Left lung (tissue), 10 donors: ENCODE measurements around the gene PLPPR3. TPM values are rescaled to one million over a fixed set of nuclear protein-coding genes. Genes with fewer than 3 reads are reported as not detected.
"Not testable (repeated sequence)": the region's sequence is repeated elsewhere in the genome, so short reads cannot be mapped to it uniquely, and the experiment has no call there.

Source experiments
- ATAC-seq: fragments of 200-7000 bp; cut with Tn5 transposase; one replicate; pipeline ENCODE4 v1.9.1; 2020; ENCODE audit warnings: moderate library complexity
- DNase-seq, 4 donors: peaks; one replicate each; pipeline ENCODE4 v3.0.0-alpha.2; 2013 to 2020
- H3K27ac ChIP-seq, 2 donors: fragments of 200-600 bp; sonication (generic) in 1 of 2; one replicate each; pipeline versions ENCODE4 v1.5.0 to v1.8.0; 2020 to 2021
- H3K27me3 ChIP-seq, 2 donors: fragments of 200-600 bp; sonication (generic) in 1 of 2; one replicate each; pipeline versions ENCODE4 v1.5.0 to v1.8.0; 2020 to 2021
- H3K36me3 ChIP-seq, 2 donors: fragments of 200-600 bp; sonication (generic) in 1 of 2; one replicate each; pipeline versions ENCODE4 v1.5.0 to v1.8.0; 2020 to 2021
- H3K4me1 ChIP-seq, 2 donors: fragments of 200-600 bp; one replicate each; pipeline ENCODE4 v1.8.0; 2021
- H3K4me3 ChIP-seq, 2 donors: fragments of 200-600 bp; sonication (generic) in 1 of 2; one replicate each; pipeline versions ENCODE4 v1.5.0 to v1.8.0; 2020 to 2021; ENCODE audit warnings: mild to moderate bottlenecking in 1 of 2
- H3K9me3 ChIP-seq, 2 donors: fragments of 200-600 bp; sonication (generic) in 1 of 2; one replicate each; pipeline versions ENCODE4 v1.5.0 to v1.8.0; 2020 to 2021
- CTCF ChIP-seq, 2 donors: fragments of 200-600 bp; sonication (generic) in 1 of 2; IDR thresholded peaks; one replicate each; pipeline versions ENCODE4 v1.5.0 to v1.8.0; 2021; ENCODE audit warnings: antibody characterized with exemption in 2 of 2
- intact Hi-C, 2 donors: fragments of 100-400 bp; cut with DNase I; formaldehyde crosslinking; loops; one replicate each; pipeline versions ENCODE4 v1.11.2 to v1.14.2; 2022
- polyA plus RNA-seq, 6 donors: library from polyadenylated mRNA; unstranded; fragments of 120-200 nt; gene quantifications; one replicate each; pipeline ENCODE4 v1.2.1, GENCODE V29; 2013; ENCODE audit not compliant: insufficient read length in 6 of 6
- total RNA-seq, 2 donors: library from RNA; stranded (reverse); fragmentation: NEBNext Ultra II Directional; extraction: Animal tissue kit (Norgen Biotek cat#: 25700); gene quantifications; one replicate each; pipeline ENCODE4 v1.2.1, GENCODE V29; 2021
- donor health status: DM: no; HTN: yes; CAD: no.
- donor health status: DM: no; HTN: no; CAD: no.

Gene PLPPR3
- total and polyA plus RNA-seq, 8 donors: 1.6 to 11.9 (median 6.3) TPM

- Histone ChIP-seq H3K4me1 (peaks cover 6 to 47% of the 10 kb centered on the region in 2 donors), H3K4me3 (no peak overlapping the region), H3K36me3 (no peaks in the 10 kb centered on the region), H3K9me3 (no peaks in the 10 kb centered on the region), H3K27me3 (peaks cover 15 to 81% of the 10 kb centered on the region in 2 donors), H3K27ac (no peak overlapping the region)
- peak; percentile 5 for ATAC-seq
- intact Hi-C loops: no loop called here
- DNase-seq: no peak
- TF ChIP-seq CTCF (IDR thresholded peaks at IDR 0.05): no peak
Observed at GRCh38 chr19:844546-844971, 22.8 kb upstream of the PLPPR3 start.

- peak; percentile 64 for ATAC-seq
- DNase-seq: peak in 1 of 4 donors; percentile 79
- Histone ChIP-seq H3K9me3 (no peaks in the 10 kb centered on the region), H3K4me1 (peaks cover 6 to 53% of the 10 kb centered on the region in 2 donors), H3K27ac (no peak overlapping the region), H3K4me3 (peak overlapping the region; percentile 3 to 19), H3K27me3 (peaks cover 15 to 86% of the 10 kb centered on the region in 2 donors), H3K36me3 (no peaks in the 10 kb centered on the region)
- intact Hi-C loops: no loop called here
- TF ChIP-seq CTCF (IDR thresholded peaks at IDR 0.05): no peak
Observed at GRCh38 chr19:843836-844545, 22.2 kb upstream of the PLPPR3 start.

- H3K27me3 ChIP-seq: peaks cover 15 to 87% of the 10 kb centered on the region in 2 donors
- ATAC-seq: peak; percentile 80
- no peaks in the 10 kb centered on the region for H3K36me3 ChIP-seq
- intact Hi-C loops: no loop called here
- H3K4me1 ChIP-seq: peaks cover 6 to 51% of the 10 kb centered on the region in 2 donors
- H3K27ac ChIP-seq: no peak overlapping the region
- peak in 1 of 4 donors; percentile 91 for DNase-seq
- peak overlapping the region; percentile 3 to 19 for H3K4me3 ChIP-seq
- no peak for TF ChIP-seq CTCF (IDR thresholded peaks at IDR 0.05)
- no peaks in the 10 kb centered on the region for H3K9me3 ChIP-seq
Observed at GRCh38 chr19:843180-843835, 21.6 kb upstream of the PLPPR3 start.

- H3K4me3 ChIP-seq, H3K27ac ChIP-seq, DNase-seq, intact Hi-C loops, H3K36me3 ChIP-seq, ATAC-seq, H3K9me3 ChIP-seq: not testable (repeated sequence)
- peaks cover 15 to 87% of the 10 kb centered on the region in 2 donors for H3K27me3 ChIP-seq
- peaks cover 6 to 46% of the 10 kb centered on the region in 2 donors for H3K4me1 ChIP-seq
Observed at GRCh38 chr19:842802-843179, 21.0 kb upstream of the PLPPR3 start.

- peaks cover 28 to 87% of the 10 kb centered on the region in 2 donors for H3K27me3 ChIP-seq
- H3K9me3 ChIP-seq: no peaks in the 10 kb centered on the region
- DNase-seq: peak in 1 of 4 donors; percentile 86
- intact Hi-C loops: no loop called here
- no peak within 1 kb of the TSS for H3K27ac ChIP-seq
- TF ChIP-seq CTCF (IDR thresholded peaks at IDR 0.05): no peak
- no peak within 1 kb of the TSS for H3K4me3 ChIP-seq
- H3K4me1 ChIP-seq: peaks cover 6 to 37% of the 10 kb centered on the region in 2 donors
- H3K36me3 ChIP-seq: no peaks in the 10 kb centered on the region
- peak; percentile 6 for ATAC-seq
Observed at GRCh38 chr19:840519-841206, 18.9 kb upstream of the PLPPR3 start, which contains the start of gene PRTN3. PRTN3 (plus strand) TSS chr19:840999; CDS start chr19:841009, 10 bp downstream.
